22Rv1 (cell line): ENCODE measurements around the gene RASA3.

Experiments used
- H3K27ac ChIP-seq: fragments of 450-650 bp; 2 replicates; pipeline ENCODE4 v1.5.1; 2017
- ZFX ChIP-seq: fragments of 450-650 bp; IDR thresholded peaks from 2 replicates; pipeline ENCODE4 v1.6.1; 2017; ENCODE audit warnings: antibody characterized with exemption, borderline replicate concordance
- TF ChIP-seq, protein P1 (sequence below): fragments of 450-650 bp; IDR thresholded peaks from 2 replicates; pipeline ENCODE4 v1.5.1; 2017; ENCODE audit warnings: mild to moderate bottlenecking

Gene RASA3

DNA sequence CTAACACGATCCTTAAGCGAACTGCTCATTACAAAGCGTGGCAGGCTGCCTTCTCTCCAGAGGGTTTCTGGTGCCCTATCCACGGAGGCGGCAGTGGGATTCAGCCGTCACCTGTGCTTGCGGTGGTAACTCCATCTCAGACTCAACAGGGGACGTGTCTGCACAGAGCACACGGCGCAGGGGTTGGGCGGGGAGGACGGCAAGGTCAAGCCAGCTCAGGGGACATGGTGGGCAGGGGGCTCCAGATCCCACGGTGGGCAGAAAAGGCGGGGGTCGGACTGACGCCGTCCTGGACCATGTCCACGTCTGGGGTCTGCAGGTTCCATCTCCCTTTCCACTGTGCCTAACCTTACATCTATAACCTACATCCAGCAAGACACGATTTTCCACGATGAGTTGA lies 70.7 kb downstream of the RASA3 start:
- TF ChIP-seq, protein P1, sequence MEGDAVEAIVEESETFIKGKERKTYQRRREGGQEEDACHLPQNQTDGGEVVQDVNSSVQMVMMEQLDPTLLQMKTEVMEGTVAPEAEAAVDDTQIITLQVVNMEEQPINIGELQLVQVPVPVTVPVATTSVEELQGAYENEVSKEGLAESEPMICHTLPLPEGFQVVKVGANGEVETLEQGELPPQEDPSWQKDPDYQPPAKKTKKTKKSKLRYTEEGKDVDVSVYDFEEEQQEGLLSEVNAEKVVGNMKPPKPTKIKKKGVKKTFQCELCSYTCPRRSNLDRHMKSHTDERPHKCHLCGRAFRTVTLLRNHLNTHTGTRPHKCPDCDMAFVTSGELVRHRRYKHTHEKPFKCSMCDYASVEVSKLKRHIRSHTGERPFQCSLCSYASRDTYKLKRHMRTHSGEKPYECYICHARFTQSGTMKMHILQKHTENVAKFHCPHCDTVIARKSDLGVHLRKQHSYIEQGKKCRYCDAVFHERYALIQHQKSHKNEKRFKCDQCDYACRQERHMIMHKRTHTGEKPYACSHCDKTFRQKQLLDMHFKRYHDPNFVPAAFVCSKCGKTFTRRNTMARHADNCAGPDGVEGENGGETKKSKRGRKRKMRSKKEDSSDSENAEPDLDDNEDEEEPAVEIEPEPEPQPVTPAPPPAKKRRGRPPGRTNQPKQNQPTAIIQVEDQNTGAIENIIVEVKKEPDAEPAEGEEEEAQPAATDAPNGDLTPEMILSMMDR, result no peak
- no peak for TF ChIP-seq ZFX
- no peak overlapping the region for H3K27ac ChIP-seq

DNA sequence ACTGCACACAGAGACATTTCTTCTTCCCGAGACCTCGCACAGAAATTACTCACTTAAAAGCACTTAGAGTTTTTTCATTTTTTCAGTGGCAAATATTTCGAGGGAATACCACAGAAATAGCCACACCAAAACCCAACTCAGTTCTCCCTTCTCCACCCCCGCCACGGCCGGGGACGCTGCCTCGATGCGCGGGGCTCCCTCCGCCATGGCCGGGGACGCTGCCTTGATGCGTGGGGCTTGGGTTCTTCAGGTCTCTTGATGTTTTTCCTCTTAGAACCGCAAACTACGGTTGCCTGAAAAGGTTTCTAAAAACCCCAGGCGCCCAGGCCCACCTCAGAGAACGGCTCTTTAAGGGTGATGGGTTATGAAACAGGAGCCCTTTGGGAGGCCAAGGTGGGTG lies 71.4 kb downstream of the RASA3 start:
- TF ChIP-seq, protein P1, result no peak
- no peak for TF ChIP-seq ZFX
- no peak overlapping the region for H3K27ac ChIP-seq

DNA sequence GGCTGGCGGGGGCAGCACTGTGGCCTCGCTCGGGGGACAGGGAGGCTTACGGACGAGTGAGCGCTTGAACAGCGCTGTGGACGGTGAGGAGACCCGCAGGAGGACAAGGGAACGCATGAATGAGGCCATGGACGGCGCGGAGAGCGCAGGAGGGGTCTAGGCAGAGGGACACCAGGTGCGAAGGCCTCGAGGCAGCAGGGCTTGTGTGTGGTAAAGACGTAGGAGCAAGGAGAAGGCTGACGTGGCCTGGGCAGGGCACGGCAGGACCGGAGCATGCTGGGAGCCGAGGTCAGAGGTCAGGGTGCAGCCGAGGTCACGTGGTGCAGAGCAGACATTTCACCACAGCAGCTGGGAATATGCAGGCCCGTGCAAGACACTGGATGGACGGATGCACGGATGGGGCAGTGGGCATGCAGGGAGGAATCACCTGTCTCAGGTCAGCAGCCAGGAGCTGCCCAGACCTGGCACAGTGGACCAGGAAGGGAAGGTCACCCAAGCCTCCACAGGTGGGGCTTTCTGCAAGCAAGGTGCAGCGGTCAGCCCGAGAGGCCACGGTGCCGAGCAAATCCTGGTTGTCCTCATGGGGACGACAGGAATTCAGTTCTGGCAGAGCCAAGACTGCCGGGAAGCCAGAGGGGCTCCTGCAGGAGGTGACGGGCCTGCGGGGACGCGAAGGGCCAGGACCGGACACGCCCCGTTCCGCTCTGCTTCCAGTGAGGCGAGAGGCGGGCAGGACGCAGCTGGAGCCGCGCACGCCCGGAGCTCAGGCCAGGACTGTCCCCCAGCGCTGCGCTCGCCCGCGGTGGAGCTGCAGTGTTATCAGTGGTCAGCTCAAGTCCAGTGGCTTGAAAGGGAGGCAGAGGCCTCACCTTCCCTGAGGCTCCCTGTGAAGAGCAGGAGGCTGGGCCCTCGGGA lies 72.2 kb downstream of the RASA3 start:
- no peak for TF ChIP-seq ZFX
- TF ChIP-seq, protein P1, result no peak
- no peak overlapping the region for H3K27ac ChIP-seq

DNA sequence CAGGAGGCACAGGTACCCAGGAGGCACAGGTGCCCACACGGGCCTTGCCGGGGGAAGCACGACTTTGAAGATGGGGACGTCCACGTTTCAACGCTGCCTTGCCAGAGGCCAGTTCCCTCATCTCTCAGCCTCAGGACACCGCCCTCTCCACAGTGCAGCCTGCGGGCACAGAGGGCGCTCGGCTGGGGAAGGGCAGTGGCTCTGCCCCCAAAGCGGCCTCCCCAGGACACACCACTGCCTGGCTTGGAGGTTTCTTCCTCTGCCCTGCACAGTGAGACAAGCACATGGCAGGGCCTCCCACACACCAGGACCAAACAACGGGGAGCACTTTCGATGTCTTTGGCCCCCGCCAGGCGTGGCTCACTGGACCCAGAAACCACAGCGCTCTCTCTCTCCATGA lies 73.0 kb downstream of the RASA3 start:
- H3K27ac ChIP-seq, result no peak overlapping the region
- no peak for TF ChIP-seq ZFX
- TF ChIP-seq, protein P1, result no peak

DNA sequence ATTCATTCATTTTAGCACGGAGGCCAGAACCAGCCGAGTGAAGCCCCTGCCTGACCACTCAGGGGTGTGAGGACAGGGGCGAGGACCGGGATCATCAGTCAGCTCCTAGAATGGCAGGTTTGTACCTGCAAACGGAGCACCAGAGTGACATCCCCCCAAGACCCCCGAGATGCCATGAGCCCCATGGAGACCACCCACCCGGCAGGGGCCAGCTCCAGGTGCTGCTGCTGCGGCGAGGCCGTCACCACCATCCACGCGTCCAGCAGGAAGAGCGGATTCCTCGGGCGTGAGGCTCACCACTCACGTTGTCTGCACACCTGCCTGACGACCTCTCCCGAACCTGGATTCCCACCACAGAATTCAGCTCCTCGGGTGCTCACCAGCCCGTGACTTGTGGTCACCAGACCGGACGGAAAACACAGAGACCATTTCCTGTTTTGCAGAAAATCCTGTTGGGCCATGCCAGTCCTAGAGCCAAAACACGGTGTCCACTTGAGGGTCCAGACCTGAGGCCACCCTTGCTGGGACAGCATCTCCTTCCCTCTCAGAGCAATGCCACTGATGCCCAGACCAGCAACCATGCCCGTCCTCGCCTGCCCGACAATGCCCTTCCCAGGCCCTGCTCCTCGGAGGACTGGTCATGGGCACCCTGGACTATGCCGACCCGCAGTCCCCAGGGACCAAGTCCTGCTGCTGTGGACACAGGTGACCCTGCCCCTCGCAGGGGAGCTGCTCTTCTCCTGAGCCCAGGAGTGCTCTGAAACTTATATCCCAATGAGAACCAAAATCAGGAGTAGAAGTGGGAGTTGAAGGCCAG lies 74.2 kb downstream of the RASA3 start:
- TF ChIP-seq ZFX, result no peak
- TF ChIP-seq, protein P1, result no peak
- no peak overlapping the region for H3K27ac ChIP-seq

DNA sequence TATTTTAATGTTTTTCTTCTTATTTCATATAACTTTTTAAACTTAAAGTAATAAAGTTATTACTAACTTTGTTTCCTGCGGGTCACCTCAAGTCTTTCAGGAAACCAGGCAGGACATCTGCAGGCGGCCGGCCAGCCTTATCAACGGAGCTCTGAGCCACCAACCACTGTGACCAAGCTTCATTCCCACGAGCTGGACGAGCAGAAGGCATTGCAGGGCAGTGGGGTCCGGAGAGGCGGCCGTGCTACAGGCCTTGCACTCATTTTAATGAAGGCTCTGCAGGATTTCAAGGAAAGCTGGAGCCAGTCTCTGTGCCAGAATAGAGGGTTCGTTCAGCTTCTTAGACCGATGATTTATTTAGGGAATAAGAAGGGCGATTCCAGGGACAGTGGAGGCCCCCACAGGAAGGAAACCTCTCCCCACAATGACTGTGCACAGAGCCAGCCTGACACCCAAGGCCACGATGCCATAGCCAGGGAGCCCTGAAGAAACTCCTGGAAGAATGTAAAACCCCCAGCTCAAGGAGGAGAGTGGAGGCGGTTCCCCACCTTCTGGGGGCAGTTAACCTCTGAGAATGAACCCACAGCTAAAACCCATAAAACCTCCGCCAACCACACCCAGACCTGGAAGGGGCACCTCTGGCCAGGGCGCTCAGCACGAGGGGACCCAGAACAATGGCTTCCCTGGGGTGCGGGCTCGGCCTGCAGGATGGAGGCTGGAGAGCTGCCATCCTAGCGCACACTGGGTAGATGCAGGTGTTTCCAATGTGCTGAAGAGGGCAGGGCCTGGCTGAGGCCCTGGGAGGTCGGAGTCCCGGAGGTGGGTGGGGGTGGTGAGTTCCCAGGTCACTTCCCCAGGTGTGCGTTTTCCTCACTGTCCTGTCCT lies 75.0 kb downstream of the RASA3 start:
- no peak overlapping the region for H3K27ac ChIP-seq

More for the DNA sequence above, 75.0 kb downstream of the RASA3 start:
- TF ChIP-seq, protein P1, result no peak
- TF ChIP-seq ZFX, result no peak
